ENCODE data around the gene SETDB1.

- TF ChIP-seq CTCF (IDR thresholded peaks at IDR 0.05) (no peak), POLR2A (IDR thresholded peaks at IDR 0.05) (no peak)
Measured at GRCh38 chr1:150965605-150966004, 39.4 kb downstream of the SETDB1 start.

Measured in lower leg skin (tissue), 3 donors.